GM12891 (cell line): ENCODE data around the gene C18orf63.

Source experiments
- PAX5 ChIP-seq: IDR thresholded peaks from 2 replicates; pipeline ENCODE4 v1.6.1; 2011; ENCODE audit warnings: low read length, moderate library complexity, mild to moderate bottlenecking; ENCODE audit not compliant: insufficient read depth, severe bottlenecking
- POLR2A ChIP-seq: IDR thresholded peaks from 2 replicates; pipeline ENCODE4 v1.6.1; 2011; ENCODE audit warnings: low read depth, low read length, control low read depth
- POLR2AphosphoS5 ChIP-seq: IDR thresholded peaks from 2 replicates; pipeline ENCODE4 v1.6.1; 2011; ENCODE audit warnings: low read depth, low read length, control low read depth
- TAF1 ChIP-seq: IDR thresholded peaks from 2 replicates; pipeline ENCODE4 v1.6.1; 2011; ENCODE audit warnings: low read depth, low read length, control low read depth

GRCh38 chr18:74342416-74343043 is 26.9 kb downstream of the C18orf63 start:
- no peak for TF ChIP-seq POLR2AphosphoS5
- no peak for TF ChIP-seq PAX5
- no peak for TF ChIP-seq TAF1
- TF ChIP-seq POLR2A = no peak
